Tibial nerve (tissue), 3 donors: ENCODE measurements around the gene HSPD1.

Experiments used
- CTCF ChIP-seq, 5 experiments: fragments of 200-600 bp in 3 of 5; fragments of 450-650 bp in 2 of 5; sonication (generic) in 3 of 5; IDR thresholded peaks; one replicate each; pipeline ENCODE4 v1.5.1; 2016 to 2019; ENCODE audit warnings: antibody characterized with exemption in 5 of 5, mild to moderate bottlenecking in 3 of 5, moderate library complexity in 2 of 5
- POLR2A ChIP-seq, 2 donors: fragments of 450-650 bp; IDR thresholded peaks; one replicate each; pipeline ENCODE4 v1.6.1; 2017; ENCODE audit warnings: antibody characterized with exemption in 2 of 2, mild to moderate bottlenecking in 2 of 2, moderate library complexity in 2 of 2

DNA sequence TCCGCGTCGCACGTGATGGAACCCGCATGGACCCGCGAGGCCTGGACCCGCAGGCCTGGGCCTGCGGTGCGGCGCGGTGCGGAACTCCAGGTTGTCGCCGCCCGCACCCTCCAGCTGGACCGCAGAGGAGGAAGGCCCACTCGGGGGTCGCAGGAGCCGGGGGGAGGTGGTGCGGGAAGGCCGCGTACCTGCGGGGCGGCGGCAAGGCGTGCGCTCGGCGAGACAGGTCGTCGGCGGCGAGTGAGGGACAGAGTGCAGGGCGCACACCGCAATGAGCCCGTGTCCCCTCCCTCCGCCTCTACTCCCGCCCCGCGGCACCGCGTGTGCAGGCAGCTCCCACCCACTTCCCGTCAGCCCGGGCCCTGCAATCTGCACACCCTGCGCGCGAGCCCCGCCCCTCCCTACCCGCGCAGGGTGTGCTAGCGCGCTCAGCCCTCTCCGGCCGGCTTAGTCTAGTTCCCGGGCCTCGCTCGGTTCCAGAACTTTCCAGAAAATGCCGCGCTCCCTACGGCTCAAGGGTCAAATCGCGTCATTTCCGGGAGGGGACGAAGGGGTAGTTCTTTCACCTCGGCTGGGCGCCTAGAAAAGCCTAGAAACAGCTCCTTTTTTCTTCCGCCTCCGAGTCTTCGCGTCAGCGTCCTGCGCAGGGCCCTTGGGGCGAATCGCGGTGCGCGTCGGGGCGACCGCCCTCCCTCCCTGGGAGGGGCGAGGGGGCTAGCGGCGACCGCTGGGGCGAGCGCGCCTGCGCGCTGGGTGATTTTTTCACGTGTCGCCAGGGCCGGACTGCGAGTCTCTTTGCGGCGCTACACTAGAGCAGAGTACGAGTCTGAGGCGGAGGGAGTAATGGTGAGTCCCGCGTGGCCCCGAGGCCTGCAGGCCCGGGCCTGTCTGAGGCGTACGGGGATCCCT, at the start of gene HSPD1, which contains the start of gene HSPE1:
- TF ChIP-seq POLR2A (IDR thresholded peaks at IDR 0.05) (peak; percentile 98), CTCF (IDR thresholded peaks at IDR 0.05) (peak in 2 of 5 experiments; percentile 41 to 46)
